Measurements from ENCODE around the gene PTGES3L.
A peak's percentile ranks its signal among the peaks of the same experiment; 100 is the strongest.
"Not testable (repeated sequence)": the region's sequence is repeated elsewhere in the genome, so short reads cannot be mapped to it uniquely, and the experiment has no call there.

PTGES3L gene

GRCh38 chr17:42980766-42981397 lies 1.0 kb upstream of the PTGES3L start:
- intact Hi-C loops (cut with DNase I; ENCODE audit: low total_unique reads): no loop called here
- peaks cover 4 to 28% (median 19%) of the 10 kb centered on the region in 4 donors for H3K4me1 ChIP-seq
- H3K27me3 ChIP-seq: no peaks in the 10 kb centered on the region
- no peak for DNase-seq
- H3K9me3 ChIP-seq: no peaks in the 10 kb centered on the region
- peak overlapping the region; percentile 72 to 74 for H3K27ac ChIP-seq
- H3K36me3 ChIP-seq: peaks cover 0 to 21% (median 6%) of the 10 kb centered on the region in 3 donors
- TF ChIP-seq, protein P1, sequence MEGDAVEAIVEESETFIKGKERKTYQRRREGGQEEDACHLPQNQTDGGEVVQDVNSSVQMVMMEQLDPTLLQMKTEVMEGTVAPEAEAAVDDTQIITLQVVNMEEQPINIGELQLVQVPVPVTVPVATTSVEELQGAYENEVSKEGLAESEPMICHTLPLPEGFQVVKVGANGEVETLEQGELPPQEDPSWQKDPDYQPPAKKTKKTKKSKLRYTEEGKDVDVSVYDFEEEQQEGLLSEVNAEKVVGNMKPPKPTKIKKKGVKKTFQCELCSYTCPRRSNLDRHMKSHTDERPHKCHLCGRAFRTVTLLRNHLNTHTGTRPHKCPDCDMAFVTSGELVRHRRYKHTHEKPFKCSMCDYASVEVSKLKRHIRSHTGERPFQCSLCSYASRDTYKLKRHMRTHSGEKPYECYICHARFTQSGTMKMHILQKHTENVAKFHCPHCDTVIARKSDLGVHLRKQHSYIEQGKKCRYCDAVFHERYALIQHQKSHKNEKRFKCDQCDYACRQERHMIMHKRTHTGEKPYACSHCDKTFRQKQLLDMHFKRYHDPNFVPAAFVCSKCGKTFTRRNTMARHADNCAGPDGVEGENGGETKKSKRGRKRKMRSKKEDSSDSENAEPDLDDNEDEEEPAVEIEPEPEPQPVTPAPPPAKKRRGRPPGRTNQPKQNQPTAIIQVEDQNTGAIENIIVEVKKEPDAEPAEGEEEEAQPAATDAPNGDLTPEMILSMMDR (IDR thresholded peaks at IDR 0.05): no peak
- peak overlapping the region; percentile 81 to 84 for H3K4me3 ChIP-seq

GRCh38 chr17:42980274-42980765 lies 440 bp upstream of the PTGES3L start, which contains the start of gene RUNDC1:
TSS of gene RUNDC1 (plus strand) at chr17:42980565. CDS start at chr17:42980577, 12 bp downstream.
- H3K27ac ChIP-seq: peak within 1 kb of the TSS; percentile 72 to 74
- intact Hi-C loops (cut with DNase I; ENCODE audit: low total_unique reads): no loop called here
- DNase-seq: peak; percentile 93 to 96
- H3K36me3 ChIP-seq: peaks cover 0 to 19% (median 4%) of the 10 kb centered on the region in 3 donors
- H3K4me1 ChIP-seq: peaks cover 4 to 28% (median 19%) of the 10 kb centered on the region in 4 donors
- no peaks in the 10 kb centered on the region for H3K27me3 ChIP-seq
- peak within 1 kb of the TSS; percentile 81 to 84 for H3K4me3 ChIP-seq
- TF ChIP-seq, protein P1 (IDR thresholded peaks at IDR 0.05): no peak
- no peaks in the 10 kb centered on the region for H3K9me3 ChIP-seq

GRCh38 chr17:42975701-42976100 lies 4.2 kb downstream of the PTGES3L start:
- H3K4me3 ChIP-seq; H3K36me3 ChIP-seq; H3K27me3 ChIP-seq; DNase-seq; H3K27ac ChIP-seq; intact Hi-C loops (cut with DNase I; ENCODE audit: low total_unique reads); H3K9me3 ChIP-seq: not testable (repeated sequence)
- H3K4me1 ChIP-seq: peaks cover 4 to 12% (median 9%) of the 10 kb centered on the region in 4 donors

DNA sequence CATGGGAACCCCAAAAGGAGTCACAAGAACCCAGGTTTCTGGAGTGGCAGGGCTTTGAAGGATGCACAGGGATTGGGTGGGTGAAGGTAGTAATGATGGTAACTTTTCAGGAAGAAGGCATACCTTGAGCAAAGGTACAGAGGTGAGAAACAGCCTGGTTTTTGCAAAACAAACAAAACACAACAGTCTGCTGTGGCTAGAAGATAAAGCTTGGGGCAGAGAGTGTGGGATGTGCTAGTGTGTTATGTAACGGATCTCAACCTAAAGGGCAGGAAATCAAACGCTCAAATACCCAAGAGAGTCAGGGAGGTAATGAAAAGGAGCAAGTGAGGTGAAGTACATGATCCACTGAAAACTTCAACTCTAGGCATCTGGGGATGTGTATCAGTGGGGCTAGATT lies 4.6 kb downstream of the PTGES3L start:
- intact Hi-C loops (cut with DNase I; ENCODE audit: low total_unique reads): no loop called here

GRCh38 chr17:42973323-42973722 lies 6.6 kb downstream of the PTGES3L start:
- H3K27ac ChIP-seq; DNase-seq; intact Hi-C loops (cut with DNase I; ENCODE audit: low total_unique reads); H3K9me3 ChIP-seq; H3K4me3 ChIP-seq; H3K36me3 ChIP-seq; H3K27me3 ChIP-seq; H3K4me1 ChIP-seq: not testable (repeated sequence)

More for the DNA sequence above, 4.6 kb downstream of the PTGES3L start:
- no peak for DNase-seq
- TF ChIP-seq, protein P1 (IDR thresholded peaks at IDR 0.05): no peak
- Histone ChIP-seq H3K4me1 (peaks cover 4 to 11% (median 9%) of the 10 kb centered on the region in 4 donors), H3K36me3 (no peaks in the 10 kb centered on the region), H3K27ac (no peak overlapping the region), H3K9me3 (no peaks in the 10 kb centered on the region), H3K27me3 (no peaks in the 10 kb centered on the region), H3K4me3 (no peak overlapping the region)

DNA sequence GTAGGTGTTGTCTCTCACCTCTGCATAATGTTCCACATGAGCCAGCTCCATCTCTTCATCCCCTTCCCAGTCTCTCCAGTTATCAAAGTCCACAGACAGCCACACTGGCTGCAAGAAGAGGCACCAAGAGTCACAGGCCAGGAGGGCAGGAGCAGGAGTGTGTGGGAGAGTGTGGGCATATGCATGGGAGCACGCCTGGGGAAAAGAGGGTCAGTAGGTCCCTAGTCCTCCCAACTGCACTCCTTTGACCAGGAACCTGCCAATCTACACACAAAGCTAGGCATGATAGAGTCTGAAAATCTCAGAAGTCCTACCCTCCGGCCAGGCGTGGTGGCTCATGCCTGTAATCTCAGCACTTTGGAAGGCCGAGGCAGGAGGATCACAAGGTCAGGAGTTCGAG lies 8.3 kb downstream of the PTGES3L start:
- Histone ChIP-seq H3K4me3 (no peak overlapping the region), H3K27ac (no peak overlapping the region), H3K27me3 (no peaks in the 10 kb centered on the region), H3K9me3 (no peaks in the 10 kb centered on the region), H3K36me3 (no peaks in the 10 kb centered on the region), H3K4me1 (no peaks in the 10 kb centered on the region)
- no peak for DNase-seq
- TF ChIP-seq, protein P1 (IDR thresholded peaks at IDR 0.05): no peak
- intact Hi-C loops (cut with DNase I; ENCODE audit: low total_unique reads): no loop called here
